Measurements from ENCODE around the gene VAV1. TPM values are rescaled to one million over a fixed set of nuclear protein-coding genes. Genes with fewer than 3 reads are reported as not detected.
A peak's percentile ranks its signal among the peaks of the same experiment; 100 is the strongest.

The VAV1 gene
- total RNA-seq, 1 donor from 2014 or later: not detected

GRCh38 chr19:6725513-6726231 lies 46.8 kb upstream of the VAV1 start:
- H3K4me1 Mint-ChIP-seq (ENCODE audit: low read depth): peaks cover 10% of the 10 kb centered on the region
- H3K36me3 Mint-ChIP-seq (ENCODE audit: low read depth): peaks cover 2% of the 10 kb centered on the region
- no peak for TF ChIP-seq CTCF (IDR thresholded peaks at IDR 0.05)
- no peak overlapping the region for H3K27ac Mint-ChIP-seq (ENCODE audit: unreplicated experiment)
- H3K4me3 Mint-ChIP-seq (ENCODE audit: unreplicated experiment): no peak overlapping the region
- H3K9me3 Mint-ChIP-seq (ENCODE audit: low read depth): no peaks in the 10 kb centered on the region
- DNase-seq (ENCODE audit: low spot score): no peak
- peaks cover 6% of the 10 kb centered on the region for H3K27me3 Mint-ChIP-seq (ENCODE audit: low read depth)

- H3K27me3 Mint-ChIP-seq (ENCODE audit: low read depth): no peaks in the 10 kb centered on the region
Observed at GRCh38 chr19:6728346-6728745, 44.2 kb upstream of the VAV1 start.

GRCh38 chr19:6729573-6730152 lies 42.8 kb upstream of the VAV1 start:
- H3K27ac Mint-ChIP-seq (ENCODE audit: unreplicated experiment): no peak overlapping the region
- peaks cover 9% of the 10 kb centered on the region for H3K36me3 Mint-ChIP-seq (ENCODE audit: low read depth)
- no peaks in the 10 kb centered on the region for H3K9me3 Mint-ChIP-seq (ENCODE audit: low read depth)
- no peaks in the 10 kb centered on the region for H3K27me3 Mint-ChIP-seq (ENCODE audit: low read depth)
- TF ChIP-seq CTCF (IDR thresholded peaks at IDR 0.05): no peak
- H3K4me1 Mint-ChIP-seq (ENCODE audit: low read depth): peaks cover 5% of the 10 kb centered on the region
- DNase-seq (ENCODE audit: low spot score): no peak
- no peak overlapping the region for H3K4me3 Mint-ChIP-seq (ENCODE audit: unreplicated experiment)

More at GRCh38 chr19:6728346-6728745, 44.2 kb upstream of the VAV1 start:
- no peak for TF ChIP-seq CTCF (IDR thresholded peaks at IDR 0.05)
- no peak overlapping the region for H3K4me3 Mint-ChIP-seq (ENCODE audit: unreplicated experiment)
- H3K36me3 Mint-ChIP-seq (ENCODE audit: low read depth): peaks cover 6% of the 10 kb centered on the region
- H3K9me3 Mint-ChIP-seq (ENCODE audit: low read depth): no peaks in the 10 kb centered on the region
- peak overlapping the region; percentile 45 for H3K27ac Mint-ChIP-seq (ENCODE audit: unreplicated experiment)
- peaks cover 6% of the 10 kb centered on the region for H3K4me1 Mint-ChIP-seq (ENCODE audit: low read depth)
- no peak for DNase-seq (ENCODE audit: low spot score)

GRCh38 chr19:6730153-6730804 lies 42.2 kb upstream of the VAV1 start:
- Mint-ChIP-seq H3K9me3 (ENCODE audit: low read depth) (no peaks in the 10 kb centered on the region), H3K4me1 (ENCODE audit: low read depth) (peaks cover 7% of the 10 kb centered on the region), H3K27ac (ENCODE audit: unreplicated experiment) (no peak overlapping the region), H3K36me3 (ENCODE audit: low read depth) (peaks cover 9% of the 10 kb centered on the region), H3K4me3 (ENCODE audit: unreplicated experiment) (no peak overlapping the region), H3K27me3 (ENCODE audit: low read depth) (no peaks in the 10 kb centered on the region)
- TF ChIP-seq CTCF (IDR thresholded peaks at IDR 0.05): no peak
- DNase-seq (ENCODE audit: low spot score): no peak

- no peak for DNase-seq (ENCODE audit: low spot score)
- no peak for TF ChIP-seq CTCF (IDR thresholded peaks at IDR 0.05)
- no peak overlapping the region for H3K4me3 Mint-ChIP-seq (ENCODE audit: unreplicated experiment)
- no peaks in the 10 kb centered on the region for H3K27me3 Mint-ChIP-seq (ENCODE audit: low read depth)
- H3K4me1 Mint-ChIP-seq (ENCODE audit: low read depth): peaks cover 15% of the 10 kb centered on the region
- no peaks in the 10 kb centered on the region for H3K9me3 Mint-ChIP-seq (ENCODE audit: low read depth)
- peaks cover 9% of the 10 kb centered on the region for H3K36me3 Mint-ChIP-seq (ENCODE audit: low read depth)
- H3K27ac Mint-ChIP-seq (ENCODE audit: unreplicated experiment): no peak overlapping the region
Observed at GRCh38 chr19:6730941-6731670, 41.4 kb upstream of the VAV1 start.

Measured in chondrocyte (in vitro differentiated cells).